Ovary (tissue), 9 donors: ENCODE data around the gene SFTA2. TPM values are rescaled to one million over a fixed set of nuclear protein-coding genes. Genes with fewer than 3 reads are reported as not detected.

Source experiments
- DNase-seq, 5 donors: peaks; one replicate each; pipeline ENCODE4 v3.0.0-alpha.2; 2019 to 2020
- H3K27ac ChIP-seq, 2 donors: fragments of 200-600 bp; one replicate each; pipeline versions ENCODE4 v1.5.1 to v1.8.0; 2019 to 2022
- H3K27me3 ChIP-seq: fragments of 200-600 bp; one replicate; pipeline ENCODE4 v1.8.0; 2022
- H3K36me3 ChIP-seq: fragments of 200-600 bp; sonication (generic); one replicate; pipeline ENCODE4 v1.5.1; 2019
- H3K4me1 ChIP-seq: one replicate; pipeline ENCODE4 v1.8.1; 2013; ENCODE audit warnings: mild to moderate bottlenecking, moderate library complexity; ENCODE audit not compliant: insufficient read depth
- H3K4me3 ChIP-seq: fragments of 200-600 bp; sonication (generic); one replicate; pipeline ENCODE4 v1.5.1; 2017
- H3K9me3 ChIP-seq, 2 donors: fragments of 200-600 bp in 1 of 2; sonication (generic) in 1 of 2; one replicate each; pipeline versions ENCODE4 v1.5.1 to v1.8.1; 2013 to 2019; ENCODE audit warnings: mild to moderate bottlenecking in 1 of 2, moderate library complexity in 1 of 2
- EP300 ChIP-seq: sonication (generic); formaldehyde crosslinking; IDR thresholded peaks from one replicate; pipeline ENCODE4 v1.6.1; 2017; ENCODE audit warnings: antibody characterized with exemption
- POLR2A ChIP-seq: fragments of 450-650 bp; IDR thresholded peaks from one replicate; pipeline ENCODE4 v1.6.1; 2017; ENCODE audit warnings: antibody characterized with exemption, mild to moderate bottlenecking, moderate library complexity
- WGBS, 3 donors: extraction: QIAGEN DNeasy Blood & Tissue Kit in 1 of 3; methylation state at CpG; one replicate each; pipeline versions ENCODE4 v1.1.5 to v1.1.7; 2013 to 2017; 5-methylcytosine and 5-hydroxymethylcytosine counted together
- intact Hi-C, 4 donors: fragments of 100-400 bp; cut with DNase I; formaldehyde crosslinking; loops; one replicate each; pipeline versions ENCODE4 v1.11.0 to v1.15.1; 2022 to 2023
- polyA plus RNA-seq, 2 donors: library from polyadenylated mRNA; stranded (reverse); fragments of 200-250 nt in 1 of 2; fragments of 350-450 nt in 1 of 2; fragmentation: Illumina TruSeq in 1 of 2; extraction: RNeasy Lipid Tissue Mini Kit (QIAGEN cat#74804) in 1 of 2; gene quantifications; one replicate each; pipeline ENCODE4 v1.2.3, GENCODE V29; 2013 to 2014
- total RNA-seq, 7 donors: library from RNA; depleted of rRNA in 2 of 7; stranded (reverse); fragments of >200 nt in 2 of 7; fragmentation: NEBNext Ultra II Directional in 3 of 7; extraction: Animal tissue kit (Norgen Biotek cat#: 25700) in 3 of 7; gene quantifications; one replicate each; pipeline versions ENCODE4 v1.1.0 to v1.2.4, GENCODE V29; 2016 to 2023
- TF ChIP-seq, protein P1 (sequence below), 3 donors: fragments of 450-650 bp in 2 of 3; fragments of 200-600 bp in 1 of 3; IDR thresholded peaks; one replicate each; pipeline versions ENCODE4 v1.5.1 to v1.8.0; 2016 to 2022; ENCODE audit warnings: antibody characterized with exemption in 3 of 3, mild to moderate bottlenecking in 1 of 3
- donor health status: DM: no; HTN: no; CAD: no; lungs with moderate emphysema.
- donor health status: DM: no; HTN: no; CAD: no.
- donor health status: Bipolar disorder and iron deficiency.
- donor health status: DM: yes; HTN: yes; CAD: no.
- donor health status: DM: no; HTN: no; CAD: no.
- donor health status: DM: yes; HTN: yes; CAD: no.

Gene SFTA2
- total and polyA plus RNA-seq, 9 donors: 0.80 to 3.1 (median 0.82) TPM; not detected in 6

DNA sequence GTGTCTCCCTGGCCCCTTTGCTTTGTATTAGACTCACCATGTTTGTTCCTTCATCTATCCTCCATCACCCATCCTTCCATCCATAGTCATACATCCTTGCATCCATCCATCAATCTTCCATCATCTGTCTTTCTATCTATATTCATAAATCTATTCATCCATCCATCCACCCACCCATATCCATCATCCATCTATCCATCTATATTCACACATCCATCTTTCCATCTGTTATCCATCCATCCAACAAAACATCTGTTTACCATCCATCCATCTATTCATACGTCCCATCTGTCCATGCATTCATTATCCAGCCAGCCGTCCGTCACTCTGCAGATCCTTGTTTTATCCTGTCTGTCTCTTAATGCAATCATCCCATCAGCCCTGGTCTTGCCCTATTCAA, 37.0 kb downstream of the SFTA2 start:
- no peaks in the 10 kb centered on the region for H3K9me3 ChIP-seq
- TF ChIP-seq POLR2A: no peak
- TF ChIP-seq EP300: no peak
- TF ChIP-seq, protein P1, sequence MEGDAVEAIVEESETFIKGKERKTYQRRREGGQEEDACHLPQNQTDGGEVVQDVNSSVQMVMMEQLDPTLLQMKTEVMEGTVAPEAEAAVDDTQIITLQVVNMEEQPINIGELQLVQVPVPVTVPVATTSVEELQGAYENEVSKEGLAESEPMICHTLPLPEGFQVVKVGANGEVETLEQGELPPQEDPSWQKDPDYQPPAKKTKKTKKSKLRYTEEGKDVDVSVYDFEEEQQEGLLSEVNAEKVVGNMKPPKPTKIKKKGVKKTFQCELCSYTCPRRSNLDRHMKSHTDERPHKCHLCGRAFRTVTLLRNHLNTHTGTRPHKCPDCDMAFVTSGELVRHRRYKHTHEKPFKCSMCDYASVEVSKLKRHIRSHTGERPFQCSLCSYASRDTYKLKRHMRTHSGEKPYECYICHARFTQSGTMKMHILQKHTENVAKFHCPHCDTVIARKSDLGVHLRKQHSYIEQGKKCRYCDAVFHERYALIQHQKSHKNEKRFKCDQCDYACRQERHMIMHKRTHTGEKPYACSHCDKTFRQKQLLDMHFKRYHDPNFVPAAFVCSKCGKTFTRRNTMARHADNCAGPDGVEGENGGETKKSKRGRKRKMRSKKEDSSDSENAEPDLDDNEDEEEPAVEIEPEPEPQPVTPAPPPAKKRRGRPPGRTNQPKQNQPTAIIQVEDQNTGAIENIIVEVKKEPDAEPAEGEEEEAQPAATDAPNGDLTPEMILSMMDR (IDR thresholded peaks at IDR 0.05): no peak
- no peak overlapping the region for H3K4me3 ChIP-seq
- no peaks in the 10 kb centered on the region for H3K36me3 ChIP-seq
- no peak overlapping the region for H3K27ac ChIP-seq
- 90 to 93% (median 92%) methylated on average over 3 of the region's 3 CpGs for WGBS, 3 donors
- intact Hi-C loops: no loop called here
- H3K27me3 ChIP-seq: no peaks in the 10 kb centered on the region
- DNase-seq: no peak
- no peaks in the 10 kb centered on the region for H3K4me1 ChIP-seq

- no peaks in the 10 kb centered on the region for H3K27me3 ChIP-seq
- no peak overlapping the region for H3K4me3 ChIP-seq
- 86 to 88% (median 87%) methylated on average over 12 of the region's 12 CpGs for WGBS, 3 donors
- H3K36me3 ChIP-seq: no peaks in the 10 kb centered on the region
- no peaks in the 10 kb centered on the region for H3K4me1 ChIP-seq
- DNase-seq: peak in 1 of 5 donors; percentile 11
- no peaks in the 10 kb centered on the region for H3K9me3 ChIP-seq
- H3K27ac ChIP-seq: no peak overlapping the region
- intact Hi-C loops: no loop called here
- TF ChIP-seq, protein P1 (IDR thresholded peaks at IDR 0.05): no peak
- TF ChIP-seq EP300: no peak
- TF ChIP-seq POLR2A: no peak
Observed at GRCh38 chr6:30894381-30894780, 37.6 kb downstream of the SFTA2 start.

- Histone ChIP-seq H3K36me3 (no peaks in the 10 kb centered on the region), H3K9me3 (no peaks in the 10 kb centered on the region), H3K4me3 (no peak overlapping the region), H3K27ac (no peak overlapping the region), H3K4me1 (no peaks in the 10 kb centered on the region), H3K27me3 (no peaks in the 10 kb centered on the region)
- DNase-seq: no peak
- TF ChIP-seq POLR2A: no peak
- TF ChIP-seq EP300: no peak
- intact Hi-C loops: no loop called here
- 89 to 91% (median 90%) methylated on average over 8 of the region's 8 CpGs for WGBS, 3 donors
Observed at GRCh38 chr6:30893666-30894065, 38.3 kb downstream of the SFTA2 start.

- Histone ChIP-seq H3K4me1 (no peaks in the 10 kb centered on the region), H3K27me3 (no peaks in the 10 kb centered on the region), H3K36me3 (no peaks in the 10 kb centered on the region), H3K9me3 (no peaks in the 10 kb centered on the region), H3K27ac (no peak overlapping the region), H3K4me3 (no peak overlapping the region)
- WGBS, 3 donors: 80 to 82% (median 81%) methylated on average over 15 to 16 of the region's 16 CpGs
- TF ChIP-seq, protein P1 (IDR thresholded peaks at IDR 0.05): no peak
- TF ChIP-seq EP300 (no peak), POLR2A (no peak)
- intact Hi-C loops: no loop called here
- DNase-seq: no peak
Observed at GRCh38 chr6:30893001-30893591, 38.9 kb downstream of the SFTA2 start.

DNA sequence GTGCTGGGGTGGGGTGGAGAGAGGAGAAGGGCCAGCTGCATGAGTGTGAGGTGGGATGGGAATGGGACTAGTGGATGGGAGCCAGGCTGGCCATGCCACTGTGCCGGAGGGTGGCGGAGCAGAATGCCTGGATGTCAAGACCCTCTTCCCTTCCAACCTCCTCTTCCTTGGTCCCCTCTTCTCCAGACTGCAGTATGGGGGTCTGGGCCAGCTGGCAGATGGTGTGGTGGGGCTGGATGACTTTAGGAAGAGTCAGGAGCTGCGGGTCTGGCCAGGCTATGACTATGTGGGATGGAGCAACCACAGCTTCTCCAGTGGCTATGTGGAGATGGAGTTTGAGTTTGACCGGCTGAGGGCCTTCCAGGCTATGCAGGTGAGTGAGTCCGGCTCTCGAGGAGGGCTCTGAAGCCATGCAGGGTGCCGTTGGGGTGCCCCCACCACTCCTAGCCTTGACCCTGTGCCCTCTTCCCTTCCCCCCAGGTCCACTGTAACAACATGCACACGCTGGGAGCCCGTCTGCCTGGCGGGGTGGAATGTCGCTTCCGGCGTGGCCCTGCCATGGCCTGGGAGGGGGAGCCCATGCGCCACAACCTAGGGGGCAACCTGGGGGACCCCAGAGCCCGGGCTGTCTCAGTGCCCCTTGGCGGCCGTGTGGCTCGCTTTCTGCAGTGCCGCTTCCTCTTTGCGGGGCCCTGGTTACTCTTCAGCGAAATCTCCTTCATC, 40.0 kb downstream of the SFTA2 start:
- peak in 1 of 5 donors; percentile 15 for DNase-seq
- H3K4me3 ChIP-seq: no peak overlapping the region
- TF ChIP-seq POLR2A (no peak), EP300 (no peak)
- TF ChIP-seq, protein P1 (IDR thresholded peaks at IDR 0.05): no peak
- H3K4me1 ChIP-seq: no peaks in the 10 kb centered on the region
- intact Hi-C loops: no loop called here
- no peaks in the 10 kb centered on the region for H3K27me3 ChIP-seq
- no peak overlapping the region for H3K27ac ChIP-seq
- H3K9me3 ChIP-seq: no peaks in the 10 kb centered on the region
- H3K36me3 ChIP-seq: no peaks in the 10 kb centered on the region
- WGBS, 3 donors: 84% methylated on average over 21 of the region's 21 CpGs
